ENCODE measurements around the gene CPA2. TPM values are rescaled to one million over a fixed set of nuclear protein-coding genes. Genes with fewer than 3 reads are reported as not detected.
"Not testable (repeated sequence)": the region's sequence is repeated elsewhere in the genome, so short reads cannot be mapped to it uniquely, and the experiment has no call there.

CPA2 gene
- polyA plus RNA-seq, 1 donor = 0.28 TPM

DNA sequence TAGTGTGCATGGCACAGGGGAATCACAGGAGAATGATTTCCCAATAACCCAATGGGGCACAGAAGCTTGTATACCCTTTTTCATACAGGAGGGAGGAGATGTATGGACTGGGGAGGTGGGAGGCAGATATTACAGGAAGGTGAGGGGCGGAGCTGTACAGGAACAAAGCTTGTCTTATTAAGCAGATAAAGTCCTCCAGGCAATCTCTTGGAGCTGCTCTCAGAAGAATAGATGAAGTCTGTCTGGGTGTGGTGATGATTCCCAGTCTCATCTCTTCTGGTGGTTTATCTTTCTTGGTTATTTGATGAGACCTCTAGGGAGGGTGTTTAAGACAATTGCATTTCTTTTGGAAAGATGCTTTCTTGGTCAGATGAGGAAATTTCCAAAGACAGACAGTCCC lies 52.9 kb downstream of the CPA2 start:
- DNase-seq = no peak

DNA sequence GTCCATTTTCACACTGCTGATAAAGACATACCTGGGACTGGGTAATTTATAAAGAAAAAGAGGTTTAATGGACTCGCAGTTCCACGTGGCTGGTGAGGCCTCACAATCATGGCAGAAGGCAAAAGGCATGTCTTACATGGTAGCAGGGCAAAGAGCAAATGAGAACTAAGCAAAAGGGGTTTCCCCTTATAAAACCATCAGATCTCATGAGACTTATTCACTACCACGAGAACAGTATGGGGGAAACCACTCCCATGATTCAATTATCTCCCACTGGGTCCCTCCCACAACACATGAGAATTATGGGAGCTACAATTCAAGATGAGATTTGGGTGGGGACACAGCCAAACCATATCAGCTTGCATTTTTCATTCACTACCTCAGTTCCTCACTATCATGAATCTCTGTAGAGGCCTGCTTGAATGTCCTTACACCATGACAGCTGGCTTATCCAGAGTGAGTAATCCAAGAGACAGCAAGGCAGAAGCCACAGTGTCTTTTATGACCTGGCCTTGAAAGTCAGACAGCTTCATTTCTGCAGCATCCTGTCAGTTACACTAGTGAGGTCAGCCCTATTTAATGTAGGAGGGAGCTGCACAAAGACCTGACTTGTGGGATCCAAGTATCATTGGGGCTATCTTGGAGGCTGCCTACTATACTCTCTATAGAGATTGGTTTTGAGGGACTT lies 55.0 kb downstream of the CPA2 start:
- not testable (repeated sequence) for DNase-seq

DNA sequence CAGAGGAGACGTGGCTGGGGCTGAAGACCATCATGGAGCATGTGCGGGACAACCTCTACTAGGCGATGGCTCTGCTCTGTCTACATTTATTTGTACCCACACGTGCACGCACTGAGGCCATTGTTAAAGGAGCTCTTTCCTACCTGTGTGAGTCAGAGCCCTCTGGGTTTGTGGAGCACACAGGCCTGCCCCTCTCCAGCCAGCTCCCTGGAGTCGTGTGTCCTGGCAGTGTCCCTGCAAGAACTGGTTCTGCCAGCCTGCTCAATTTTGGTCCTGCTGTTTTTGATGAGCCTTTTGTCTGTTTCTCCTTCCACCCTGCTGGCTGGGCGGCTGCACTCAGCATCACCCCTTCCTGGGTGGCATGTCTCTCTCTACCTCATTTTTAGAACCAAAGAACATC lies 56.0 kb downstream of the CPA2 start:
- DNase-seq = no peak

DNA sequence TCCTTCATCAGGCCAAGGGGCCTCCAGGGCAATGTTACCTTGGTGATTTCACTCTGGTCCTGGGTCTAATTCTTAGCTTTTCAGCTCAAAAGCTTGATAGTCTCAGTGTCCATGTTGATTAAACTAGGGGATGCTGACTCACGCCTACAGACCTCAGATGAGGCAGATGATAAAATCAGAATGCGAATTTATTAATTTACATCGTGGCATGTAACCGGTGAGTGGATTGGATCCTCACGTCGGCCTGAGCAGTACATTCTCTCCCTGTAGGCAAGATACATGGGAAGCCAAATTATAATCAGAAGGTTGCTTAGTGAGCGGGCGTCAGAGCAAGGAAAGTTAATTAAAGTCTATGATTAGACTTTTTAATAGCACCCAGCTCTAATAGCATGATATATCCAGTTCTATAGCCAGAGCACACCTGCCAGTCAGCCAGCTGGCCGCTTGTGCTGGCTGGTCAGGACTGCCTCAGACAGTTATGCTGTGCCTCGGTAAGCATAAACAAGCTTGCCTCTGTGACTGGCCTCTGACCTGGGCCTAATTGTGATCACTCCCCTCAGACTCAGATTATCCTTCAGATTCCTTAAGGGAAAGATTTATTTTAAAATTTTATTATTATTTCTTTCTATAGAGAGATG lies 57.8 kb downstream of the CPA2 start:
- DNase-seq = no peak

DNA sequence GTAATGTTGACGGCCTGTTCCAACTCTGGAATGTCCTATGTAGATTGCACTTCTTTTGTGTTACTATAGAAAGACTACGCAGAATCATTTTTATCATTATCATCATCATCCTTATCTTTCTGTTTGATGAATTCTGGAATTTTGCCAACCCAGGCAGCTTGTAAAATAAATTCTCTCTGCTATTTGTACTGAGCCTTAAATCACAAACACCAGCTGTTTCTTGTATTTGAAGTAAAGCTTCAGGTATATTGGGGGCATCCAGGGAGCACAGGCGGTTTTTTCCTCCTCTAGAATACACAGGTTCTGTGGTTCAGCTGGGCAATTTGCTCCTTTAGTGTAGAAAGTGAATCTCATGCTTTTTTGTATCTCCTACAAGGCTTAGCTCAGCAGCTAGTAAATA lies 63.0 kb downstream of the CPA2 start:
- no peak for DNase-seq

DNA sequence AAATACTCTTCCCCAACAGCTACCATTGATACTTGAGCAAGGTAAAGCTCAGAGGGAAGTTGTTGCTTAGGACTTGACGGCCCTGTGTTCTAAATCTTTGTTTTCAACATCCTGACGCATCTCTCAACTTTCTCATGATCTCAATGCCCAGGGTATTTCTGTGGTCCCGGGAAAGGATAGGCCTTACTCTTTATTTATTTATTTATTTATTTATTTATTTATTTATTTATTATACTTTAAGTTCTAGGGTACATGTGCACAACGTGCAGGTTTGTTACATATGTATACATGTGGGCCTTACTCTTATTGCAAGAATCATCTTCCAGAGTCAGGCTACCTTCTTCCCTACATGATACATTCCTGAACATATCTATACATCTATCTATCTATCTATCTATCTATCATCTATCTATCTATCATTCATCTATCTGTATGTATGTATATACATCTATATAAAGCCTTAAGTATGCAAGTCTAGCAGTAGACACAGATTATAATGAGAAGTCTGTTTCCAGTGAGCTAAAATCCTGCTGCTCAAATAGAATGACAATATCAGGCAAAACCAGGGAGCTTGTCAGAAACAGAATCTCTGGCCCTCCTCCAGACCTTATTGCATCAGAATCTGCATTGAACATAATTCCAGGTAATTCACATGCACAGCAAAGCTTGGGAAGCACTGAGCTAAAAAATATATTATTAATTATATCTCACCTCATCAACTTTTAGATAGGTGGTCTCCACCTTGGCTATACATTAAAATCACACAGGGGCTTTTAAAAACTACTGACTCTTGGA lies 65.8 kb downstream of the CPA2 start:
- no peak for DNase-seq

DNA sequence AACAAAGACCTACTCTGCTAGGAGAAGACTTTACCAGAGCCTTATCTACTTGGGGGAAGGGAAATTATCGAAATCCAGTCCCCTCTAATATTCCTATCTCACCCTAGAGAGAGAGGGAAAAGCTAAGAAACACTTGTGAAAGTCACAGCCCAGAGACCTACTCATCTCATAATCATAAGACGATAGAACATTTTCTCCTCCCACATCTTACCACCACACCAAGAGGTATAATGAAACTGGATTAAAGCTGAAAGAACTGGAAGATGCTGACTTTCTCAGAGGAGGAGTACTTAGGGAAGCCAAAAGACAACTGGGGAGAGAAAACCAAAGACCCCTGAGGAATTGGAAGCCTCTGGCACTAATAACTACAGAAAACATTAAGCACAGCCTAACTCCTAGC lies 67.2 kb downstream of the CPA2 start:
- no peak for DNase-seq

DNA sequence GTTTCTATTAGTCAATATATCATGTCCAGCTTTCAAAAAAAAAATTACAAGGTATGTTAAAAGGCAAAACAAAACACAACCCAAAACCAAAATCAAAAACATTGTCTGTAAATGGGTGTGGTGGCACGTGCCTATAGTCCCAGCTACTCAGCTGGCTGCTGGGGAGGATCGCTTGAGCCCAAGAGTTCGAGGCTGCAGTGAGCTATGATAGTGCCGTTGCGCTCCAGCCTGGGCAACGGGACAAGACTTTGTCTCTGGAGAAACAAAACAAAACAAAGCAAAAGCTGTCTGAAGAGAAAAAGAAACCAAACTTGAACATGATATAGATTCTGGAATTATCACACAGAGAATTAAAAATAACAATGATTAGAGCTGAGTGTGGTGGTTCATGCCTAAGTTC lies 67.6 kb downstream of the CPA2 start:
- DNase-seq = peak; percentile 81

DNA sequence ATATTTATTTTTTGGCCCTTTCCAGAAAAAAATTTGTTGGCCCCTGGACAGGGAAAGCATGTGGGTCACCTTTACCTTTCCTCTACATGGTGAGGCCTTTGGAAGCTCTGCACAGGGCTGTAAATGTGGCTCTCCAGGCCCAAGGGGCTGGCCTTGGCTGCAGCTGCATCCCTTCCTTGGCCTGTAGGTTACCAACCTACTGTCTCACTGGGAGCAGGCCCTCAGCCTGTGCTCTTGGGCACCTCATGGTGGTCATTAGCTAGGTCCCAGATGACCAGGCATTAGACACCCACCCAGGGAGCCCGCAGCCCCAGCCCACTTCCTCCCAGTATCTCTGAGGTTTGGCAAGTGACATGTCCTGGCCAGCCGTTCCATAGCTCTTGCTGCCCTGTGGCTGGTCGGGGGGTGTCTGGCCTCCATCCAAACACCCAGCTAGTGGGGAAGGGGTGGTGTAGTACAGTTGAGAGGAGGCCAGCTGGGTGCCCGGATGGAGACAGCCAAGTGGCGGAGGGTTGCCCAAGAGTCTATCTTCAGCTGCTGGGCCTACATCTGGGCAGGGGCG lies 70.8 kb downstream of the CPA2 start:
- DNase-seq = no peak

DNA sequence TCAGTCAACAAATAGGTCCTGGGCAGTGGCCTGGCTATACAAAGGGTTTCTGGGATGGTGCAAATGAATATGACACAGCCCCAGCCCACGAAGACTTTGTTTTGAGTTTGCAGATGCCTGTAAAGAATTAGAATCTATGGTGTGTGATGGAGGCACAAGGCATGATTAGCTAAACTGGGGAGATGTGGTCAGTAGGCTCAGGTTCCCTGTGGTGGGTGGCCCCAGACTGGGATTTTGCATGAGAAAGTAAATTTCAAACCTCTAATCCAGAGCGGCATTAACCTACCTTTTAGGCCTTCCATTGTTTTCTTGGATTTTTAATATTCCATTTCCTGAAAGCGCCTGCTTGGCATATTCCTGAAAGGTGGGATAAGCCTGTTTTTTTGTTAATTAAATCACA lies 71.6 kb downstream of the CPA2 start:
- DNase-seq = no peak

Other genes starting within 250 kb of the CPA2 start
- gene ZC3HC1, start 215.5 kb upstream of the CPA2 start, polyA plus RNA-seq (ENCODE audit: insufficient read length) = 30.0 TPM
- gene KLHDC10, start 196.3 kb upstream of the CPA2 start, polyA plus RNA-seq (ENCODE audit: insufficient read length) = 43.9 TPM
- gene TMEM209, start 61.5 kb upstream of the CPA2 start, polyA plus RNA-seq (ENCODE audit: insufficient read length) = 11.3 TPM
- not detected for gene SSMEM1, start 59.0 kb upstream of the CPA2 start, polyA plus RNA-seq (ENCODE audit: insufficient read length)
- 1.9 TPM for gene CPA4, start 26.3 kb downstream of the CPA2 start, polyA plus RNA-seq (ENCODE audit: insufficient read length)
- gene CPA5, start 78.0 kb downstream of the CPA2 start, polyA plus RNA-seq (ENCODE audit: insufficient read length) = 1.0 TPM
- gene CPA1, start 113.6 kb downstream of the CPA2 start, polyA plus RNA-seq (ENCODE audit: insufficient read length) = 6.4 TPM
- 16.6 TPM for gene CEP41, start 174.2 kb downstream of the CPA2 start, polyA plus RNA-seq (ENCODE audit: insufficient read length)
- 724 TPM for gene MEST, start 225.2 kb downstream of the CPA2 start, polyA plus RNA-seq (ENCODE audit: insufficient read length)

All from hindlimb muscle (tissue), 1 donor.